Osteoblast (primary cell): ENCODE data around the gene FASN. TPM values are rescaled to one million over a fixed set of nuclear protein-coding genes. Genes with fewer than 3 reads are reported as not detected.
A peak's percentile ranks its signal among the peaks of the same experiment; 100 is the strongest.

Experiments
- DNase-seq: peaks from one replicate; pipeline ENCODE4 v3.0.0; 2011; ENCODE audit warnings: low spot score, mixed read lengths; ENCODE audit not compliant: insufficient read length; ENCODE audit errors: missing footprints
- H2AFZ ChIP-seq: 2 replicates; pipeline ENCODE4 v1.6.0; 2011; ENCODE audit warnings: mild to moderate bottlenecking, low read length
- H3K27ac ChIP-seq: 2 replicates; pipeline ENCODE4 v1.5.1; 2011; ENCODE audit warnings: mild to moderate bottlenecking, low read depth, low read length, moderate library complexity
- H3K27me3 ChIP-seq: 2 replicates; pipeline ENCODE4 v1.6.0; 2012; ENCODE audit warnings: mild to moderate bottlenecking, control low read depth, inconsistent platforms, low read length, moderate library complexity; ENCODE audit not compliant: insufficient read depth
- H3K36me3 ChIP-seq: 2 replicates; pipeline ENCODE4 v1.5.1; 2011; ENCODE audit warnings: mild to moderate bottlenecking, low read length, control low read depth, moderate library complexity; ENCODE audit not compliant: insufficient read depth
- H3K4me1 ChIP-seq: 2 replicates; pipeline ENCODE4 v1.5.1; 2011; ENCODE audit warnings: mild to moderate bottlenecking, low read length, control low read depth, moderate library complexity; ENCODE audit not compliant: insufficient read depth
- H3K4me2 ChIP-seq: 2 replicates; pipeline ENCODE4 v1.6.0; 2011; ENCODE audit warnings: mild to moderate bottlenecking, low read length; ENCODE audit not compliant: insufficient read depth
- H3K4me3 ChIP-seq: fragments of 200-600 bp; sonication (generic); 3 replicates; pipeline ENCODE4 v1.5.1; 2012; ENCODE audit warnings: mild to moderate bottlenecking, low read length, inconsistent platforms; ENCODE audit not compliant: insufficient read depth
- H3K79me2 ChIP-seq: 2 replicates; pipeline ENCODE4 v1.6.0; 2012; ENCODE audit warnings: mild to moderate bottlenecking, low read length, control low read depth, inconsistent platforms; ENCODE audit not compliant: insufficient read depth
- H3K9me3 ChIP-seq: 2 replicates; pipeline ENCODE4 v1.5.1; 2011; ENCODE audit warnings: low read depth, low read length, control low read depth
- H4K20me1 ChIP-seq: 2 replicates; pipeline ENCODE4 v1.6.0; 2012; ENCODE audit warnings: mild to moderate bottlenecking, low read length, control low read depth; ENCODE audit not compliant: insufficient read depth
- total RNA-seq: library from RNA; depleted of rRNA; stranded (reverse); fragments of >200 nt; gene quantifications from 2 replicates; pipeline ENCODE4 v1.2.3, GENCODE V29; 2012
- TF ChIP-seq, protein P1 (sequence below): IDR thresholded peaks from 2 replicates; pipeline ENCODE4 v1.5.1; 2011; ENCODE audit warnings: mild to moderate bottlenecking, low read depth, low read length, moderate library complexity; ENCODE audit errors: extremely low read depth

The FASN gene
- total RNA-seq, 1 donor: 142 TPM

- no peak overlapping the region for H2AFZ ChIP-seq
- no peak overlapping the region for H3K4me3 ChIP-seq
- H3K9me3 ChIP-seq: no peaks in the 10 kb centered on the region
- no peaks in the 10 kb centered on the region for H3K27me3 ChIP-seq
- peaks cover 14% of the 10 kb centered on the region for H4K20me1 ChIP-seq
- H3K4me1 ChIP-seq: peaks cover 17% of the 10 kb centered on the region
- H3K79me2 ChIP-seq: peaks cover 19% of the 10 kb centered on the region
- no peak overlapping the region for H3K27ac ChIP-seq
- H3K36me3 ChIP-seq: peaks cover 6% of the 10 kb centered on the region
- no peak overlapping the region for H3K4me2 ChIP-seq
- TF ChIP-seq, protein P1, sequence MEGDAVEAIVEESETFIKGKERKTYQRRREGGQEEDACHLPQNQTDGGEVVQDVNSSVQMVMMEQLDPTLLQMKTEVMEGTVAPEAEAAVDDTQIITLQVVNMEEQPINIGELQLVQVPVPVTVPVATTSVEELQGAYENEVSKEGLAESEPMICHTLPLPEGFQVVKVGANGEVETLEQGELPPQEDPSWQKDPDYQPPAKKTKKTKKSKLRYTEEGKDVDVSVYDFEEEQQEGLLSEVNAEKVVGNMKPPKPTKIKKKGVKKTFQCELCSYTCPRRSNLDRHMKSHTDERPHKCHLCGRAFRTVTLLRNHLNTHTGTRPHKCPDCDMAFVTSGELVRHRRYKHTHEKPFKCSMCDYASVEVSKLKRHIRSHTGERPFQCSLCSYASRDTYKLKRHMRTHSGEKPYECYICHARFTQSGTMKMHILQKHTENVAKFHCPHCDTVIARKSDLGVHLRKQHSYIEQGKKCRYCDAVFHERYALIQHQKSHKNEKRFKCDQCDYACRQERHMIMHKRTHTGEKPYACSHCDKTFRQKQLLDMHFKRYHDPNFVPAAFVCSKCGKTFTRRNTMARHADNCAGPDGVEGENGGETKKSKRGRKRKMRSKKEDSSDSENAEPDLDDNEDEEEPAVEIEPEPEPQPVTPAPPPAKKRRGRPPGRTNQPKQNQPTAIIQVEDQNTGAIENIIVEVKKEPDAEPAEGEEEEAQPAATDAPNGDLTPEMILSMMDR: no peak
- DNase-seq: peak; percentile 84
Observed at GRCh38 chr17:82100502-82101298, 2.7 kb upstream of the FASN start.

- peak overlapping the region; percentile 81 for H3K4me2 ChIP-seq
- no peaks in the 10 kb centered on the region for H3K9me3 ChIP-seq
- H4K20me1 ChIP-seq: peaks cover 21% of the 10 kb centered on the region
- no peaks in the 10 kb centered on the region for H3K27me3 ChIP-seq
- peaks cover 28% of the 10 kb centered on the region for H3K79me2 ChIP-seq
- H3K27ac ChIP-seq: peak overlapping the region; percentile 41
- peaks cover 16% of the 10 kb centered on the region for H3K36me3 ChIP-seq
- peak overlapping the region; percentile 51 for H2AFZ ChIP-seq
- TF ChIP-seq, protein P1: no peak
- no peak for DNase-seq
- peak overlapping the region; percentile 73 for H3K4me3 ChIP-seq
- peaks cover 17% of the 10 kb centered on the region for H3K4me1 ChIP-seq
Observed at GRCh38 chr17:82098939-82099763, 1.1 kb upstream of the FASN start.

GRCh38 chr17:82097919-82098168, 192 bp downstream of the FASN start:
- Histone ChIP-seq H3K4me1 (peaks cover 17% of the 10 kb centered on the region), H3K4me3 (peak overlapping the region; percentile 78), H2AFZ (no peak overlapping the region), H3K4me2 (peak overlapping the region; percentile 91), H3K79me2 (peaks cover 37% of the 10 kb centered on the region), H3K9me3 (no peaks in the 10 kb centered on the region), H3K27me3 (no peaks in the 10 kb centered on the region), H4K20me1 (peaks cover 25% of the 10 kb centered on the region), H3K36me3 (peaks cover 24% of the 10 kb centered on the region), H3K27ac (peak overlapping the region; percentile 51)
- DNase-seq: no peak
- TF ChIP-seq, protein P1: no peak
